NCI-H1694 treated with DMSO at 0.1 percent for 48 hours (cell line): Measurements from ENCODE around the gene ANKRD33B.
"Not testable (repeated sequence)": the region's sequence is repeated elsewhere in the genome, so short reads cannot be mapped to it uniquely, and the experiment has no call there.

Experiments
- DNase-seq: peaks from one replicate; lab custom pipeline; 2025; lab: John Stamatoyannopoulos, UW

ANKRD33B gene

DNA sequence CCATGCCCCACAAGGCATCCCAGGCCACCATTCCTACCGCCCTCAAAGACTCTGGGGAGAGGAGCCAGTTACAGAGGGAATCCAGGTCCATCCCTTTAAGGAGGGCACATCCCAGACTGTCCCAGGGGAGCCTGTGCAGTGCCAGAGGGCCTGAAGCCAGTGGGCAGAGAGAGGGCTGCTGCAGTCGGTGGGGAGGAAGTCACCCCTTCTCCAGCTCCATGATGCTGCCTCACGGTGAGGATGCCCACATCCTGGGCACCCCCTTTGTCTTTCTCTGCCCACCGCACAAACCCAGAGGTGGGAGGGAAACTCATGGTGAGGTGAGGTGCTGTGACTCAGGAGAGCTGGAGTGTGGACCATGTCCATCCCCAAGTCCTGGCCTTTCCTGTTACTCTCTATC is 26.2 kb upstream of the ANKRD33B start:
- DNase-seq = no peak

DNA sequence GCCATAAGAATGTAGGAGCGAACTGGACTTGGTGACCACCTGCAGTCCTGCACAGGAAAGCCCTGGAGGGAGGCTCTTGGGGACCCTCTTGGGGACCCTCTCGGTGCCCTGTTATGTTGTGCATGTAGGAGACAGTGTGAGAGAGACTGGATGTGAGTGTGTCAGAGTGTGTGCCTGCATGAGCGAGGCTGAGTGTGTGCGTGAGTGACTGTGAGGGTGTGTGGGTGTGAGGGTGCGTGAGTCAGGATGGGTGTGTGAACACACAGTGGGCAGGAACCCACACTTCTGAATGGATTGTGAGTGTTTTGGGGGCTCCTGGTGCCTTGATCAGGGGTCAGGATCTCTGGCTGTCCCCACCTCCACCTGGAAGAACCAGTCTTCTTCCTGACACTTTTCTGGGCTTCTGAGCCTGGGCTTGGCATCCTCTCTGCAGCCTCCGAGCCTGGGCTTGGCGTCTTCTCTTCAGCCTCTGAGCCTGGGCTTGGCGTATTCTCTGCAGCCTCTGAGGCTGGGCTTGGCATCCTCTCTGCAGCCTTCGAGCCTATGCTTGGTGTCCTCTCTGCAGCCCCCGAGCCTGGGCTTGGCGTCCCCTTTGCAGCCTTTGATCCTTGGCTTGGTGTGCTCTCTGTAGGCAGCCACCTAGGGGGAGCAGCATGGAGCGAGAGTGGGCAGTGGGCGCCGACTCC is 25.6 kb upstream of the ANKRD33B start:
- DNase-seq = no peak

- DNase-seq = no peak
Observed at GRCh38 chr5:10538789-10539686, 24.8 kb upstream of the ANKRD33B start.

DNA sequence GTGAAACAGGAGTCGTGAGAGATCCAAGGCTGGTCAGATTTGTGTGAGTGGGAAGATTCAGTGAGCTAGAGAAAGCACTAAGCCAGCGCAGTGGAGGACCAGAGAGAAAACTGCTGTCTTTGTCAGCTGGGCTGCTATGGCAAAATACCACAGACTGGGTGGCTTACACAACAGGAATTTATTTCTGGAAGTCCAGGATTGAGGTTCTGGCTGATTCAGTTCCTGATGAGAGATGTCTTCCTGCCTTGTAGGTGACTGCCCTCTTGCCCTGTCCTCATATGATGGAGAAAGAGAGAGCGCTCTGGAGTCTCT is 24.2 kb upstream of the ANKRD33B start:
- no peak for DNase-seq

- no peak for DNase-seq
Observed at GRCh38 chr5:10540036-10540544, 23.8 kb upstream of the ANKRD33B start.

DNA sequence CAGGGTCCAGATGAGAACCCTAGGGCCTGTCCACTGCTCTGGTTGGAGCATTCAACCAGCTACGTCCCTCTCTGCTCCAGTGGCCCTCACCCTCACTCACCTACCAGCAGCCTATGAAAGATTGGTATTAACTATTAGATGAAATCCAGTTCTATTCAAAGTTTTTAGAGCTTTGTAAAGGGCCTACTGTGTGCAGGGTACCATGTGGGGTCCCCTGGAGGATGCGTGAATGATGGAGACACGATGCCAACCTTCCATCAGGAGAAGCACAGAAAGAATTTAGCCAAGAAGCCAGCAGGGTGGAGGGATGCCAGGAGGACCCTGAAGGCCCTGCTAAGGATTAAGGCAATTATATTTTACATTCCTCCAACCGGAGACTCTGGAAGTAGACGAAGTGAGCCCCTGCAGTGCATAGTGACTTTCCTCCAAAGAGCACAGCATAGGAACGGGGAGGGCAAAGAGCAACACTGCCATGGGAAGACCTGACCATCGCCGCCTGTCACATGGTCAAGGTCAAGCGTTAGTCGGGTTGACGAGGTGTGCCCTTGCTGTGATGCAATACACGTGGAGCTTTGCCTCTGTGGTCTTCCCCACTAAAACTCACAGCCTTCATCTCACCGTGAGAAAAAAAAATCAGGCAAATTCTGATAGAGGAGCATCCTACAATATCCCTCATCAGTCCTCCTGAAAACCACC is 22.8 kb upstream of the ANKRD33B start:
- DNase-seq = no peak

DNA sequence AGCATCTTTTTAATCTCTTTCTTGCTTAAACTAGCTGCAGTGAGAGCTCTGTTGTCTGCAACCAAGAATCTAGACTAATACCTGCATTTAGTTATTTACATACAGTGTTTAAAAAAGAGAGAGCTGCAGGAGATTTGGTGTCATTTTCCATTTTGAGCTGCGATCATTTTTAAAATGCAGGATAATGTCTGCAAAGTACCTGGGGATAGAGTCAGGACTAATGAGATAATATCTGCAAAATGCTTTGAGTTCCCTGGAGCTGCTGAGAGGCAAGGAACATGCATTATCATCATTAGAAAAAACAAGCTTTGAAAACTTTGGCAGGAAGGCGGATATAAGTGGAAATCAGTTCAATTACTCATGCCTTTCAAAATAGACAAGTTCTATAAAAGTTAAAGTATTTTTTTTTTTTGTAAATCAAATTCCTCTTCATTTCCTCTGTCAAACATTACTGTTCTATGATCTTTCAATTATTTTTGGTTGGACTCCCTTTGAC is 21.8 kb upstream of the ANKRD33B start:
- no peak for DNase-seq

DNA sequence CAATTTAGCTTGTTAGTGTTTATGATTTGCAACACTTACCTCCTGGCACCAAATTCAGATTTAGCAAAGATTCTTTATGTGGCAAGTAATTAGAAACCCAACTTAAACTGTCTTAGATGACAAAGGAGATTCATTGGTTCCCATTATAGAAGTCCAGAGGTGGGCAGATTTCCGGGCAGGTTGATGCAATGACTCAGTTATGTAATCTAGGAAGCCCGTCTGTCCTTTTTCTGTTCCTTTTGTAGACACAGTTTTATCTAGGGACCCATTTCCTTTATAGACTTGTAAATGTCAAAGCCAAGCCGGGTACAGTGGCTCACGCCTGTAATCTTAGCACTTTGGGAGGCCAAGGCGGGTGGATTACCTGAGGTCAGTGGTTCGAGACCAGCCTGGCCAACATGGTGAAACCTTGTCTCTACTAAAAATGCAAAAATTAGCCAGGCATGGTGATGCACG is 20.3 kb upstream of the ANKRD33B start:
- no peak for DNase-seq

GRCh38 chr5:10545084-10545483 is 18.8 kb upstream of the ANKRD33B start:
- DNase-seq = no peak

DNA sequence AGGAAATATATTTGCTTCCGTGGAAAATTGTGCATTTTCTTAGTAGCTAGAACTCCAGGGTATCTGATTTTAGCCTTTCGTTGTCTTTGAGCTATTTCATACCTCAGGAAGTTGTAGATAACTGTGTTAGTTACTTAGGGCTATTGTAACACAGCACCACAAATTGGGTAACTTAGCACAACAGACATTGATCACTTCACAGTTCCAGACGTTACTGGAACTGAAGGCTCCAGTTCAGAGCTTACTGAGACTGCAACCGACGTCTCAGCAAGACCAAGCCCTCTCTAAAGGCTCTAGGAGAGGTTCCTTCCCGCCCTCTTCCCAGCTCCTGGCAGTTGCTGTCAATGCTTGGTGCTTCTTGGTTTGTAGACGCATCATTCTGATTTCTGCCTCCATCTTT is 17.7 kb upstream of the ANKRD33B start:
- no peak for DNase-seq

GRCh38 chr5:10548418-10549122 is 15.3 kb upstream of the ANKRD33B start:
- no peak for DNase-seq

GRCh38 chr5:10549123-10549514 is 14.8 kb upstream of the ANKRD33B start:
- not testable (repeated sequence) for DNase-seq

GRCh38 chr5:10550222-10550995 is 13.5 kb upstream of the ANKRD33B start:
- DNase-seq = no peak

GRCh38 chr5:10551782-10552138 is 12.1 kb upstream of the ANKRD33B start:
- no peak for DNase-seq

DNA sequence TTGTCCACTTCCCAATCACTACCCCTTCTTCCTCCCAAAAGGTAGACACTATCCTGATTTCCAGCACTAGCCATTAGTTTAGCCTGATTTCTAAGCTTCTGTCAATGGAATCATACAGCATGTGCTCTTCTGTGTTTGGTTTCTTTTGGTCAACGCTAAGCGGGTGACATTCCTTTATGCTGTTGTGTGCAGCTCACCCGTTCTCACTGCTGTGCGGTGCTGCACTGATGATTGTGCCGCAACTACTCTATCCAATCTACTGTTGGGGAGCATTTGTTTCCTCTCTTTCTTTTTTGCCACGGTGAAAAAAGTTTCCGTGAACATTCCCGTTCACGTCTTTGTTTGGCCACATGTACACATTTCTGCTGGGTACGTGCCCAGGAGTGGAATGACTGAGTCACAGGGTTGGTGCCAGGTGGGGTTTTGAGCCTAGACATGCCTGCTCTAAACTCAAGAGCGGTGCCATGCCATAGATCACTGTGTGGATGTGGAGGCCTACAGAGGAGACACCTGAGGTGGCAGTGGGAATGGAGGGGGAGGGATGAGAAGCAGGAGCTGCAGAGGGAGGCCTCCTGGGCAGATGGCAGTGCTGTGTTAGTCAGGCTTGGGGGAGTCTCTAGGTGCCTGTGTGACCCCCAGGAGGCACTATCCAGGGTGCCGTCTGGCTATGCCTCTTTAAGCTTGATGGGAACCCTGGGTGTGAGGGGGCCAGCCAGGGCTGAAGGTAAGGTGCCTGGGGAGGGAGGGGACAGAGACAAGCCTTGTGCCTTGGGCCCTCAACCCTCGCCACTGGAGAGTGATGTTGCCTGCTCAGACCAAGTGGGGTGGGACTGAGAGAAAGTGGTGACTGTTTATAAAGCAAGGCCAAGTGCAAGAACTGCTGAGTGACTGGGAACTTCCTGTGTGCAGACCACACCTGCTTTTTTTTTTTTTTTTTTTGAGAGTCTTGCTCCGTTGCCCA is 11.4 kb upstream of the ANKRD33B start:
- DNase-seq = no peak

DNA sequence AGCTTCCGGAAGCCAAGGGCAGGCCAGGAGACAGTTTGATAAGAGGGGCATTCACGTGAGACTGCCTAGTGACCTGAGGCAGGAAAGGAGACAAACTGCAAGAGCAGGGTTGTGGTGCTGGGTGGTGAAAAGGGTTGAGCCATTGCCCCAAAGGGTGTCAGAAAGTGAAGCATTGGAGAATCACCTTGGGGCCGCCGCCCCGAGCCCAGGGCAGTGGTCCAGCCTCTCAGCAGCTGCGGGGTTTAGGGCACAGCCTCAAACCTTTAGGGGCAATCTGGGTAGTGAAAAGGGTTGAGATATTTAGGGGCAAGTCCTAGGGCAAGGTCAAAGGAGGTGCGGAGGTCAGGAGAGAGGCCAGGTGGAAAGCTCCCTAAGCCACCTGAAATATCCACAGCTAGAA is 10.4 kb upstream of the ANKRD33B start:
- no peak for DNase-seq

DNA sequence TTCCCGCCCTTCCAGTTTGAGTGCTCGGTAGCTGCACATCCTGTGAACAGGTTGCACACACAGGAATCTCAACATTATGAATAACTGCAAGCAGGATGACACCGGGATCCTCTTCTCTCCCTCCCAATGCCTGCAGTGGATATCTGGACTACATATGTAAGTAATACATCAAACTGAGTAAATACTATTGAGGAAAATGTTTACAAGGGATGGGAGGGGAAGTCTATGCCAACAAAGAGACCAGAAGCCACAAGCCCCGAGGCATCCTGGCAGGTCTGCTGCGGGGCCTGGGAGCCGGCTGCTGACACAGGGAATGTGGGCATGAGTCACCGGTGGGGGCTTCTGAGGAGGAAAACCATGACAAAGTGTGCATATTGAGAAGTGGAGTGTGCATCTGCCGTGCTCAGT is 8.6 kb upstream of the ANKRD33B start:
- peak; percentile 38 for DNase-seq

GRCh38 chr5:10556289-10556807 is 7.5 kb upstream of the ANKRD33B start:
- DNase-seq = no peak

DNA sequence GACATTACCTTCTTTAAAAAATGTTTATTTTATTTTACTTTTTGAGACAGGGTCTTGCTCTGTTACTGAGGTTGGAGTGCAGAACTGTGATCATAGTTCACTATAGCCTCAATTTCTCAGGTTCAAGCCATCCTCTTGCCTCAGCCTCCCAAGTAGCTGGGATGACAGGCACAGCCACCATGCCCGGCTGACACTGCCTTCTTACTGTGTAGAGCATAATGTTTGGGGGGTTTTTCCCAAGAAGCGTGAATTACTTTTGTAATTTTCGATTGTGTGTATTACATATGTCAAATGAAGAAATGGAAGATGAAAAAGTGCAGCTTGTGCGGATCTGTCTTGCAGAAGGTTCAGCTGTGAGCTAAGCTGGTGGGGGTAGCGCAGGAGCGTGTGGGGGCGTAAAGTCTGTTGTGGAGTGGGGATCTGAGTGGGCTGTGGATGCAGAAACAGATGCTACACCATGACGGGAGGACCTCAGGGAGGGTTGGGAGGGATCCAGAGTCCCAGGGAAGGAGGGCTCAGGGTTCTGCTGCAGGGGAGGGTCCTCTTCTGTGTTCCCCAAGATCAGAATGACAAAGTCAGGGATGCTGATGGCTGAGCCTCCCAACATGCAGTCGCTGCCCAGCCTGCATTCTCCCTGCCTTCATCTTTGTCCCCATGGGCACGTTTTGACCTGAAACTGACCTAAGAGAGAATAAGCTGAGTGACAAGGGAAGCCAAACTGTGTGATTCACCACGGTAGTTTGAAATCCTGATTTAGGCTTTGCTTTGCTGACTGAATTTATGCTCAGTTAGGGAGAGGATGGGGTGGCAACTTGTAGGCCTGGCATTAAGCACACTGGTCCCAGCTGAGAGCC is 6.8 kb upstream of the ANKRD33B start:
- no peak for DNase-seq
